ENCODE data around the gene IQSEC1.

GRCh38 chr3:12955651-12956315 lies 117.4 kb downstream of the IQSEC1 start:
- no peak for TF ChIP-seq SP1 (IDR thresholded peaks at IDR 0.05; ENCODE audit: low read depth)
- TF ChIP-seq POLR2A (IDR thresholded peaks at IDR 0.05; ENCODE audit: borderline replicate concordance, extremely low read depth, insufficient read depth, insufficient read length), result no peak
- no peak for TF ChIP-seq CTCF (IDR thresholded peaks at IDR 0.05 in 2 of 3, conservative IDR thresholded peaks at IDR 0.05 in 1 of 3; ENCODE audit: borderline replicate concordance in 1 of 3, insufficient read depth in 1 of 3, low read depth in 2 of 3, low read length in 2 of 3)
- no peak for TF ChIP-seq EZH2phosphoT487 (IDR thresholded peaks at IDR 0.05; ENCODE audit: borderline replicate concordance)
- TF ChIP-seq EZH2 (IDR thresholded peaks at IDR 0.05), result no peak
- TF ChIP-seq POLR2AphosphoS5 (IDR thresholded peaks at IDR 0.05; ENCODE audit: low read depth, low read length), result no peak
- no peak for TF ChIP-seq YY1 (IDR thresholded peaks at IDR 0.05; ENCODE audit: extremely low read depth, insufficient replicate concordance, low read depth, low read length)
- TF ChIP-seq CBX3 (IDR thresholded peaks at IDR 0.05; ENCODE audit: low read depth), result no peak
- TF ChIP-seq, protein P1, sequence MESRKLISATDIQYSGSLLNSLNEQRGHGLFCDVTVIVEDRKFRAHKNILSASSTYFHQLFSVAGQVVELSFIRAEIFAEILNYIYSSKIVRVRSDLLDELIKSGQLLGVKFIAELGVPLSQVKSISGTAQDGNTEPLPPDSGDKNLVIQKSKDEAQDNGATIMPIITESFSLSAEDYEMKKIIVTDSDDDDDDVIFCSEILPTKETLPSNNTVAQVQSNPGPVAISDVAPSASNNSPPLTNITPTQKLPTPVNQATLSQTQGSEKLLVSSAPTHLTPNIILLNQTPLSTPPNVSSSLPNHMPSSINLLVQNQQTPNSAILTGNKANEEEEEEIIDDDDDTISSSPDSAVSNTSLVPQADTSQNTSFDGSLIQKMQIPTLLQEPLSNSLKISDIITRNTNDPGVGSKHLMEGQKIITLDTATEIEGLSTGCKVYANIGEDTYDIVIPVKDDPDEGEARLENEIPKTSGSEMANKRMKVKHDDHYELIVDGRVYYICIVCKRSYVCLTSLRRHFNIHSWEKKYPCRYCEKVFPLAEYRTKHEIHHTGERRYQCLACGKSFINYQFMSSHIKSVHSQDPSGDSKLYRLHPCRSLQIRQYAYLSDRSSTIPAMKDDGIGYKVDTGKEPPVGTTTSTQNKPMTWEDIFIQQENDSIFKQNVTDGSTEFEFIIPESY (IDR thresholded peaks at IDR 0.05; ENCODE audit: extremely low read depth, insufficient replicate concordance, low read length), result no peak
- TF ChIP-seq RAD21 (IDR thresholded peaks at IDR 0.05; ENCODE audit: low read depth), result no peak
